ENCODE results near the gene HSPA2.

HSPA2 gene

DNA sequence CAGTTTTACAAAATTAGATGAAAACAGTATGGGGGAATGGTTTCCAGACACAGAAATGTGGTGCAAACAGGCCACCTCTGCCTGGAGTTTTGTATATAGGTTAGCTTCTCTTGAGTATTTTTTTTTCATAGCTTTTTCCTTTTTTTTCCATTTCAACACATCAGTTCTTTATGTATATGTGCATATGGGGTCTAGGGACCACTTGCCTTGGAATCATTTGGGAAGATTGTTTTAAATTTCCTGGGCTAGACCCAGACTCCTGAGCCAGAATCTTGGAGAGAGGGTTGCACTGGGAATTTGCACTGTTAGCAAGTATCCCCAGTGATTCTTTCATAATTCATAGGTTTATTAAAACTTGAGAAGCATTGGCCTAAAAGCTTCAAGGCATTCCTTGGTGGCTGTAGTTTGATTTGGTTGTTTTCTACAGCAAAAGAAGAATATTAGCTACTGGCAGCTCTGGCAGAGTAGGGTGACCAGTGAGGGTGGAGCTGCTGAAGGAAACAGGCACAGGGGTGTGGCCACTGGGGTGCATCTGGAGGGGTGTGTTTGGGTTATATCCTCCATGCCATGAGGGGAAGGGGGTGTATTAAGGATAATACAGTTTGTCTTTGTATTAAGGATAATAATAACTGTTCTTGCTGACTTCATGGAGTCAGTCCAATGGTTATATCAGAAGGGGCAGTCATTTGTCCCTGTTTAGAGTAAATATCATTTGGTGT is 32.0 kb downstream of the HSPA2 start:
- Histone ChIP-seq H3K4me1 (ENCODE audit: control insufficient read depth, insufficient read depth, low read length) (peaks cover 6% of the 10 kb centered on the region), H3K9ac (ENCODE audit: low read depth, low read length) (no peak overlapping the region), H3K9me3 (ENCODE audit: control insufficient read depth, insufficient read depth, low read length) (no peaks in the 10 kb centered on the region), H3K4me3 (ENCODE audit: low read depth, low read length) (no peak overlapping the region), H3K36me3 (ENCODE audit: control insufficient read depth, insufficient read depth, low read length) (no peaks in the 10 kb centered on the region), H3K27me3 (ENCODE audit: control insufficient read depth, insufficient read depth, low read length) (no peaks in the 10 kb centered on the region)

DNA sequence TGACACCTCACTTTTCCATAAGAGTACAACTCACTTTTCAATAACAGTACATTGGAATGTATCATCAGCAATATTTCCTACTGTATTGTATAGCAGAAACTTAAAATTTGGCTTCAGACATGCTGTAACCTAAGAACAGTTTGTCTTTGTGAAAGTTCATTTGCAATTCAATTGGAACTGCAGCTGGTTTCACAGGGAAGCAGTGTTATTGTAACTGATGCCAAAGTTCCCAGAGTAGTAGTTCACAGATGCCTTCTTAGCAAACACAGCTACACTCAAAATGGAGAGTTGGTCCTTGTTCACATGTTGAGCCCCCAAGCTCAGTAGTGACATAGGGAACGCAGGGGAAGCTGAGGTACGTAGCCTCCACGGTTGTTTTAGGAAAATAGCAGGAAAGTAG is 32.6 kb downstream of the HSPA2 start:
- no peaks in the 10 kb centered on the region for H3K36me3 ChIP-seq (ENCODE audit: control insufficient read depth, insufficient read depth, low read length)
- no peaks in the 10 kb centered on the region for H3K9me3 ChIP-seq (ENCODE audit: control insufficient read depth, insufficient read depth, low read length)
- H3K4me3 ChIP-seq (ENCODE audit: low read depth, low read length): no peak overlapping the region
- H3K9ac ChIP-seq (ENCODE audit: low read depth, low read length): no peak overlapping the region
- peaks cover 6% of the 10 kb centered on the region for H3K4me1 ChIP-seq (ENCODE audit: control insufficient read depth, insufficient read depth, low read length)
- no peaks in the 10 kb centered on the region for H3K27me3 ChIP-seq (ENCODE audit: control insufficient read depth, insufficient read depth, low read length)

DNA sequence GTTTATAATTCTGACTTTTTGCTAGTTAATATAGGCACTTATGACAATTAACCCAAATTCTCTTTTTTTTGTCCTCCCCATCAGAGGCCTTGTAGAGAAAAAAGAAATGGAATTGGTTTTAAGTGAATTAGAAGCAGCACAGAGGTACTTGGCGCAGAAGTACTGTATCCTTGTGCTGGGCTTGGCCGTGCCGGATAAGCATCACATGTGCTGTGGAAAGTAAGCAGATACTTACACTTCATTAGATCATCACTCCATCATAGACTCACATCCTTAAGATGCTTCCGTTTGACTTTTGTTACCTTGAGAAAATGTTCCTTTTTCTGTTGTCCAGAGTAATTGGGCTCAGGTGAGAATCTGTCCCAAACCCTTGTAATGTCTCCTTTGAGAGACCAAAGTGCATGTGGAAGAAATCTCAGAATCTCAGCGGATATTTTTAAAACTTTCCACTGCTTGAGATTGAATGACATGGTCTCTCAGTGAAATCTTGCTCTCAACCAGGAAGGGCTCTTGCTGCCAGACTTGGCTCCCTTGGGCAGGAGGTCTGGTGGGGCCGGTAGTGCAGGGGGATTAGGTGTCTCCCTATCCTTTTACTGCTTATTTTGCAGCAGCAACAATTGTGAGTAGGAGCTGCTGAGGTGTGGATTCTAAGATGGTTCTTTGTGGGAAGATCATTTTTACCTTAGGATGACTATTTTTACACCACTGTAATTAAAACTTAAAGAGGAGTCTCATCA is 34.0 kb downstream of the HSPA2 start:
- Histone ChIP-seq H3K36me3 (ENCODE audit: control insufficient read depth, insufficient read depth, low read length) (no peaks in the 10 kb centered on the region), H3K9ac (ENCODE audit: low read depth, low read length) (no peak overlapping the region), H3K9me3 (ENCODE audit: control insufficient read depth, insufficient read depth, low read length) (no peaks in the 10 kb centered on the region), H3K4me1 (ENCODE audit: control insufficient read depth, insufficient read depth, low read length) (peaks cover 6% of the 10 kb centered on the region), H3K27me3 (ENCODE audit: control insufficient read depth, insufficient read depth, low read length) (no peaks in the 10 kb centered on the region), H3K4me3 (ENCODE audit: low read depth, low read length) (no peak overlapping the region)

- Histone ChIP-seq H3K27me3 (ENCODE audit: control insufficient read depth, insufficient read depth, low read length) (no peaks in the 10 kb centered on the region), H3K9me3 (ENCODE audit: control insufficient read depth, insufficient read depth, low read length) (no peaks in the 10 kb centered on the region), H3K36me3 (ENCODE audit: control insufficient read depth, insufficient read depth, low read length) (no peaks in the 10 kb centered on the region), H3K4me3 (ENCODE audit: low read depth, low read length) (no peak overlapping the region), H3K9ac (ENCODE audit: low read depth, low read length) (no peak overlapping the region), H3K4me1 (ENCODE audit: control insufficient read depth, insufficient read depth, low read length) (peaks cover 15% of the 10 kb centered on the region)
Measured at GRCh38 chr14:64577211-64577610, 36.7 kb downstream of the HSPA2 start.

DNA sequence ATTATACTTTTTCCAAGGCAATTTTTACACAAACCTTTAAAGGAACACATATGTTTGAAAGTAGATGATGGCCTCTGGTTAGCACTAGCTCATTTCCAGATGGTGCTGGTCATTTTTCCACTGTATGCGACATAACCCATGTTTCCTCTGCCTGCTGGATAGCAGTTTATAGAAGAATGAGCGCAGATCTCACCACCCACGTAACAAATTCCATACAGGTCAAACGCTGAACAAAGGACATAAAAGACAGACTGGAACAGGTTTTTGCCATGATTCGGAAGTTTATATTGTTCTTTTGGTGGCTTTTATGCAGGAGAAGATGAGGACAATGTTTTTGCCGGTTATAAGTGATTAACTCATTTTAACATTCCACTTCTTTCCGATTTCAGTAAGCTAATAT is 39.9 kb downstream of the HSPA2 start:
- H3K27me3 ChIP-seq (ENCODE audit: control insufficient read depth, insufficient read depth, low read length): no peaks in the 10 kb centered on the region
- H3K9ac ChIP-seq (ENCODE audit: low read depth, low read length): no peak overlapping the region
- H3K4me1 ChIP-seq (ENCODE audit: control insufficient read depth, insufficient read depth, low read length): peaks cover 10% of the 10 kb centered on the region
- no peaks in the 10 kb centered on the region for H3K9me3 ChIP-seq (ENCODE audit: control insufficient read depth, insufficient read depth, low read length)
- no peak overlapping the region for H3K4me3 ChIP-seq (ENCODE audit: low read depth, low read length)
- H3K36me3 ChIP-seq (ENCODE audit: control insufficient read depth, insufficient read depth, low read length): no peaks in the 10 kb centered on the region

- Histone ChIP-seq H3K4me3 (ENCODE audit: low read depth, low read length) (no peak overlapping the region), H3K9me3 (ENCODE audit: control insufficient read depth, insufficient read depth, low read length) (no peaks in the 10 kb centered on the region), H3K9ac (ENCODE audit: low read depth, low read length) (no peak overlapping the region), H3K4me1 (ENCODE audit: control insufficient read depth, insufficient read depth, low read length) (peaks cover 10% of the 10 kb centered on the region), H3K27me3 (ENCODE audit: control insufficient read depth, insufficient read depth, low read length) (no peaks in the 10 kb centered on the region), H3K36me3 (ENCODE audit: control insufficient read depth, insufficient read depth, low read length) (no peaks in the 10 kb centered on the region)
Measured at GRCh38 chr14:64581363-64581762, 40.8 kb downstream of the HSPA2 start.

- Histone ChIP-seq H3K4me1 (ENCODE audit: control insufficient read depth, insufficient read depth, low read length) (peaks cover 10% of the 10 kb centered on the region), H3K9ac (ENCODE audit: low read depth, low read length) (no peak overlapping the region), H3K27me3 (ENCODE audit: control insufficient read depth, insufficient read depth, low read length) (no peaks in the 10 kb centered on the region), H3K4me3 (ENCODE audit: low read depth, low read length) (no peak overlapping the region), H3K9me3 (ENCODE audit: control insufficient read depth, insufficient read depth, low read length) (no peaks in the 10 kb centered on the region), H3K36me3 (ENCODE audit: control insufficient read depth, insufficient read depth, low read length) (no peaks in the 10 kb centered on the region)
Measured at GRCh38 chr14:64581817-64582216, 41.3 kb downstream of the HSPA2 start.

DNA sequence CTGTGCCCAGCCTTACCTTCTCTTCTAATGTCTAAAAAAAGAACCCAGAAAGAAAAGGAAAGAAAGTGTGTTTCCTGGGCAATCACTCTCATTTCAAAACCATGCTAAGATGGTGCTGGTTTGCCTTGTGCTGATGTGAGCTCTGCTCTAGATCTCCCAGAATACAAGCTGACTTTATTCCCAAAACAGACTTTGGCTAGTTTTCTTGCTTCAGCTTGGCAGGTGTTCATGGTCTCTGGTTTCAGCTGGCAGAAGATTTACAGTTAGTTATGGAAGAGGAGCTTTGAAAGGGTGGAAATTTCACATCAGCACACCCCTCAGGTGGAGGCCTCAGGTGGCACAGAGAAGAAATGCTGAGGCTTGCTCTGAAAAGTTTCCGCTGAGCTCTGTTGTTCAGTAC is 43.6 kb downstream of the HSPA2 start:
- Histone ChIP-seq H3K9me3 (ENCODE audit: control insufficient read depth, insufficient read depth, low read length) (no peaks in the 10 kb centered on the region), H3K4me1 (ENCODE audit: control insufficient read depth, insufficient read depth, low read length) (peaks cover 10% of the 10 kb centered on the region), H3K27me3 (ENCODE audit: control insufficient read depth, insufficient read depth, low read length) (no peaks in the 10 kb centered on the region), H3K36me3 (ENCODE audit: control insufficient read depth, insufficient read depth, low read length) (no peaks in the 10 kb centered on the region), H3K4me3 (ENCODE audit: low read depth, low read length) (no peak overlapping the region), H3K9ac (ENCODE audit: low read depth, low read length) (no peak overlapping the region)

DNA sequence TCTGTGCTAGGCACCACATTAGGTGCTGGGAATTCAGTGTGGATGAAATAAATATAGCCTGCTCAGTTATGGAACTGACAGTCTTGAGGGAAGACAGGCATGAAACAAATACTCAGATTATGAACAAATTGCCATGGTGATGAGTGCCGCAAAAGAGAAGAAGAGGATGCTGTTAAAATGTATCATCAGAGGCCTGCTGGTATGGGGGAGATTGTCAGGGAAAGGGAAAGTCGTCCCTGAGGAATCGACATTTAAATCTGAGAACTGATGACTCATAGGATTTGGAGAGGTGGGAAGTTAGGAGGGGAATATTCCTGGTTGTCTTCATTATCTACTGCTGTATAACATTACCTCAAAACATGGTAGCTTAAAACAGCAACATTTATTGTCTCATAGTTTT is 51.3 kb downstream of the HSPA2 start:
- no peak overlapping the region for H3K9ac ChIP-seq (ENCODE audit: low read depth, low read length)

More for the DNA sequence above, 51.3 kb downstream of the HSPA2 start:
- Histone ChIP-seq H3K27me3 (ENCODE audit: control insufficient read depth, insufficient read depth, low read length) (no peaks in the 10 kb centered on the region), H3K9me3 (ENCODE audit: control insufficient read depth, insufficient read depth, low read length) (no peaks in the 10 kb centered on the region), H3K4me3 (ENCODE audit: low read depth, low read length) (no peak overlapping the region), H3K4me1 (ENCODE audit: control insufficient read depth, insufficient read depth, low read length) (no peaks in the 10 kb centered on the region), H3K36me3 (ENCODE audit: control insufficient read depth, insufficient read depth, low read length) (no peaks in the 10 kb centered on the region)

Data from iPS-15b (cell line).